GOT3 (cell line): ENCODE measurements around the gene FBLN2.

Experiments used
- DNase-seq: peaks from one replicate; lab custom pipeline; 2025; ENCODE audit warnings: mixed read lengths; lab: John Stamatoyannopoulos, UW

The FBLN2 gene

DNA sequence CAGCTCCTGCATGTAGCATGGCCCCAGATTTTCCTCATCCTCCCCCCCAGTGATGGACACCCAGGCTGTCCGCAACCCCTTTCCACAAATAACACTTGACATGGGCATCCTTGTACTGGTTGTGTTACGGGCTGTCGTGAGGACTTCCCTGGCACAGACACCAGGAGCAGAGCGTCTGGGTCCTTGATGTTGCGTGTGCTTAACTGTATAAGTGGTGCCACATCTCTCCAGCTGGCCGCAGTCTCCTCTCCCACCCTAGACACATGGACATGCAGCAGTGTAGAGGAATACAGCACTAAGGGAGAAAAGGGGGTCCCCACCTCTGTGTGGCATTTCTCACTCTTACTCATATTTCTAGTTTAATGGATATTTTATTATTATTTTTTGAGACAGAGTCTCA lies 56.6 kb downstream of the FBLN2 start:
- no peak for DNase-seq

DNA sequence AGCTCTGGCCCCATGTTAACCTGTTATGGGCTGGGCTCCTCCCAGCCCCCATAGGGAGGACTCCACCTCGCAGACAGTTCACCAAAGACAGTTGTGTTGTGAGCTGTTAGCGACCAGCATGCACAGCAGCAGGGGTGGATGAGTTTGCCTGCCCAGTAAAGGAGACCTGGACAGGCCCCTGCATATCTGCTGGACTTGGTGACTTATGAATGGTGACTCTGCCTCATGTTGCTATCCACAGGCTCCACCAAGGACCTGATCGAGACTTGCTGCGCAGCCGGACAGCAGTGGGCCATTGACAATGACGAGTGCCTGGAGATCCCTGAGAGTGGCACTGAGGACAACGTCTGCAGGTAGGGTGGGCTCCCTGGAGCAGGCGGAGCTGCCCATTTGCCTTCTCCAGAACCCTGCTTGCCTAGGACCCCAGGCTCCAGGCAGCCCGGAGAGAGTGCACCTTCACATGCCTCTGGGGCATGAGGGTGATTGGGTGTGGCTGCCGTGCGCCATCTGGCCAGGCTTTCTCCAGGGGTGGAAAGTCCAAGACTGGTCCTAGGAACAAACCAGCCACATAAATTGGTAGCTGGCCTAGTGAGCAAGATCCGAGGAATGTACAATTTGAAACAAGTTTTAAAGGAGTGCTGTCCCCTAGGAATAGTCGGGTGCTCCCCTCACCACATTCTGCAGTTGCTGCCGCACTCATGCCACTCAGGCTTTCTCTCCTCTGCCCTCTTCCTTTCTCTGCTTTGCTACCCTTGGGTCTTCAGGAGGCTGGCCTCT lies 59.1 kb downstream of the FBLN2 start:
- DNase-seq: no peak

DNA sequence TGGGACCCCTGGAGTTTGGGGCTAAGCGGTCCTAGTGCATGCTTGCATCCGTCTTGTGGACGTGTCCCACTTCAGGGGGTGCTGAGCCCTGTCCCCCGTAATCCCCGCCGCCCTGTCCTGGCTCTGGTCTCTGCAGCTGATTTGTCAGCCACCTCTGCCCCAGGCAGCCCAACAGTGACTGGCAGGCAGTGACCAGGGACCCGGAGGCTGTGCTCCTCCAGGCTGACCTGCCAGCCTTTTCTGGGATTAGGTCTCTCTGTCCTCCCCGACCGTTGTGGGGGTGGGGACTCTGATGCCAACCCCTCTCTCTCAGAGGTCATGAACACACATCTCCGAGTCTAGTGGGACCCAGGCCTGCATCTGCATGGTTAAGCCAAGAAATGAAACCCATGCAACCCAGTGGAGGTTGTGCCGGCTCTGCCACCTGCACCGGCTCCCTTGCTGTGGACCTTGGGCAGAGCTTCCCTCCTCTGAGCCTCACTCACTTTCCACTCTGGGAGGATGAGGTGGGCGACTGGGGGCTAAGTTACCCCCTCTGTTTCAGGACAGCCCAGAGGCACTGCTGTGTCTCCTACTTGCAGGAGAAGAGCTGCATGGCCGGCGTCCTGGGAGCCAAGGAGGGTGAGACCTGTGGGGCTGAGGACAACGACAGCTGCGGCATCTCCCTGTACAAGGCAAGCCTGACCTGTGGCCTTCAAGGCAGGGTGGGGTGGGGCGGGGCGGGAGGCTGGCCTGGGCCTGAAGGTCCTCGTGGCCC lies 60.2 kb downstream of the FBLN2 start:
- DNase-seq: no peak

DNA sequence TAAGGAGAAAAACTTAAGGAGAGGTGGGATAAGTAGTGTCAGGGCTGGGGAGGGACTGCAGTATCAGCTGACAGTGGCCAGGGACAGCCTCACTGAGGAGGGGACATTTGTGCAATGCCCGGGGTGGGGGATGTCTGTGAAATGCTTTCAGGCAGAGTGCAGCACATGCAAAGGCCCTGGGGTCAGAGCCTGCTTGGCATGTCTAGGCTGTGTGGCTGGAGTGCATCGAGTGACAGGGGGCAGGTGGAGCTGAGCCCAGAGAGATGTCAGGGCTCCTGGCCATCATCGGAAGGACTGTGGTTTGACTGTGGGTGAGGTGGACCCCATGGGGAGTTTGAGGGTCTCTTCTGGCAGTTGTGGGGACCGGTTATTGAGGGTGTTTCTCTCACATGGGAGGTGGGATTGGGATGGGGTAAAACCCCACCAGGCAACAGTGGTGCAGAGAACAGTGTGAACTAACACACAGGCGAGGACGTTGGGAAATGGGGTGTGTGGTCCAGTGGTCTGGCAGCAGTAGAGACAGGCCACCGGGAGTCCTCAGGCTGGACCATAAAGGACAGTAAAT lies 61.2 kb downstream of the FBLN2 start:
- DNase-seq: no peak

DNA sequence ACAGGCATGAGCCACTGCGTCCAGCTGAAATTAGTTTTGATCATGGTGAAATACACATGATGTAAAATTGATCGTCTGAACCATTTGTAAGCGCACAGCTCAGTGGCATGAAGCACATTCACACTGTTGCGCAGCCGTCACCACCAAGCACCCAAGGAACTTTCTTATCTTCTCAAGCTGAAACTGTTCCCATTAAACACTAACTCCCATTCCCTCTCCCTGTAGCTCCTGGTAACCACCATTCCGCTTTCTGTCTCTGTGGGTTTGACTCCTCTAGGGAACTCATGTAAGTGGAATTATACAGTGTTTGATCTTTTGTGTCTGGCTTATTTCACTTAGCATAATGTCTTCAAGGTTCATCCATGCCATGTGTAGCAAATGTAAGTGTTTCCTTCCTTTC lies 62.3 kb downstream of the FBLN2 start:
- DNase-seq: no peak

DNA sequence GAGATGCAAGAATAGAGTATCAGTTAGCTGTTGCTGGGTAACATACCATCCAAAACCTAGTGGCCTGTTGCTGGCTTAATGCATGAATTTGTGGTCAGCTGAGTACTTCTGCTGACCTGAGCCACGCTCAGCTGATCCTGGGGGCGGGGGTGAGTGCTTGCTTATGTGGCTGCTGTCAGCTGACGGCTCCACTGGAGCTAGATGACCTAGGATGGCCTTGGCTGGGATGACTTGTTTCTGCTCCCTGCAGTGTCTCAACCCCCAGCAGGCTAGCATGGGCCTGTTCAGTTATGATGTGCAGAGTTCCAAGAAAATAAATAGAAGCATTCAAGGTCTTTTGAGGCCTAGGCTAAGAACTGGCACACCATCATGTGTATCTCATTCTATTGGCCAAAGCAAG lies 63.9 kb downstream of the FBLN2 start:
- DNase-seq: no peak

DNA sequence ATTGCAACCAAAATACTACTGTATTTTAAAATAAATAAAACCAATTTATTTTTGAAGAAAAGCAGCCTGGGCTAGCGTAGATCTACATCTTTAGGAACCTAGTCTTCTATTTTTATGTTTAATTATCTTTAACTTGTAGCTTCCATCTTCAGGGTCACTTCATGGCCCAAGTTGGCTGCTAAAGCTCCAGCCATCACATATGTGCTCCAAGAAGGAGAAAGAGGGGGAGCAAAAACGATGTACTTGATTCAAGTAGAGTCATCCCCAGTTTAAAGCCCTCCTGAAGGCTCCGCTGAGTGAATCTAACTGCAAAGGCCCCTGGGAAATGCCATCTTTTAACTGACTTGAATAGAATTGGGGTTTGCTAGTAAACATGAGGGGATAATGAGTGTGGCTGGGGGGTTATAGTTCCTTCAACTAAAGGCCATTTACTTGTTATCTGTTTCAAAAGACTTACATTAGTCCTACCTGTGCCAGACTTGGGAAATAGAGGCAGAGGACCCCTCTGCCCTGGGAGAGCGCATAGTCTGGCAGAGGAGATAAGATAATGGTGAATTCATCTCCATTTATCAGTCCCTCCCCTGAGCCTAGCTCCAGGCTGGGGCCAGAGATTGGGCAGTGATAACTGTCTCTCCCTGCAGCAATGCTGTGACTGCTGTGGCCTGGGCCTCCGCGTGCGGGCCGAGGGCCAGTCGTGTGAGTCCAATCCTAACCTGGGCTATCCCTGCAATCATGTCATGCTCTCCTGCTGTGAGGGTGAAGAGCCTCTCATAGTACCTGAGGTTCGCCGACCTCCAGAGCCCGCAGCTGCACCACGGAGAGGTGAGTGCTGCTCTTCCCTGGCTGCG lies 64.6 kb downstream of the FBLN2 start:
- DNase-seq: no peak

DNA sequence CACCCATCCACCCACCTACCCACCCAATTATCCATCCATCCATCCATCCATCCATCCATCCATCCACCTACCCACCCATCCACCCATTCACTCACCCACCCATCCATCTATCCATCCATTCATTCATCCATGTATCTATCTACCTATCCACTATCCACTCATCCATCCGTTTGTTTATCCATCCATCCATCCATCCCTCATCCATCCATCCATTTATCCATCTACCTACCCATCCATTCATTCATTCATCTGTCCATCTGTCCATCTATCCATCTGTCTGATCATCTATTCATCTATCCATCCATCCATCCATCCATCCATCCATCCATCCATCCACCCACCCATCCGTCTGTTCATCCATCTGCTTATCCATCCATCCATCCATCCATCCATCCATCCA lies 65.7 kb downstream of the FBLN2 start:
- no peak for DNase-seq

DNA sequence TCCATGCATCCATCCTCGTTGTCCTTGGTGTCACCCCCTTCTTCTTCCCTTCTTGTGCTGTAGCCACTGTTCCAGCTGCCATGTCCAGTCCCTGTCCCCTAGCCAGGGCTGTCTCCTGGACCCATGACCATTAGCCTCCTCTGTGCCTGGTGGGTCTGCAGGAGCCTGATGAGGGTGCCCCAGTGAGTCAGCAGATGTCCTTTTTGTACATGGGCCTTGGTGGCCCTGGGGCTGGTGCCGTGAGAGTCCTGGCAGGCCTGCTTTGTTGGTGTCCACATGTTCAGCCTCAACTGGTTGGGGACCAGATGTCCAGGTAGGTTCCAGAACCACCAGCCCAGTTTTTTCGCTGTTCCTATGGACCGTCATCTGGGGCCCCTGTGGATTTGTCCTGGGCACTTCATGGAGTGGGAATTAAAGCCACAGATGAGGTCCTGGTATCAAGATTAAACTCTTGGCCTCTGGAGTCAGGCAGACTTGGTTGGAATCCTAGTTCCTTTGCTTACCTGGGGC lies 66.1 kb downstream of the FBLN2 start:
- DNase-seq: no peak

DNA sequence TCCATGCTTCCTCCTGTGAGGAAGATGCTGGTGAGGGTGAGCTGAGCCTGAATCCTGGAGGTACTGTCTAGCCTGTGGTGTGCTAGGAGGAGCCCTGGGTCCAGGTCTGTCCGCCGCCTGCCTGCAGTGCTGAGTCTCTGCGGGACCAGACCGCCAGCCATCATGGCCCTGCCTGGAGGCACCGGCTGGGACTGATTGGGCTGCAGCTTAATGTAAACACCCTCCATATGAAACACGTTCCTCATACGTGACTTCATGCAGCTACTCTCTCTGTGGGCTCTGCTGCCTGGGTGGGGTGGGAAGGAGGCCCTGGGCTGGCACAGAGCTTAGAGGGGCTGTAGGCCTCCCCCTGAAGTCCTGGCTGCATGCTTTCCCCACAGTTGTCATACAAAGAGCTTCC lies 67.4 kb downstream of the FBLN2 start:
- no peak for DNase-seq

DNA sequence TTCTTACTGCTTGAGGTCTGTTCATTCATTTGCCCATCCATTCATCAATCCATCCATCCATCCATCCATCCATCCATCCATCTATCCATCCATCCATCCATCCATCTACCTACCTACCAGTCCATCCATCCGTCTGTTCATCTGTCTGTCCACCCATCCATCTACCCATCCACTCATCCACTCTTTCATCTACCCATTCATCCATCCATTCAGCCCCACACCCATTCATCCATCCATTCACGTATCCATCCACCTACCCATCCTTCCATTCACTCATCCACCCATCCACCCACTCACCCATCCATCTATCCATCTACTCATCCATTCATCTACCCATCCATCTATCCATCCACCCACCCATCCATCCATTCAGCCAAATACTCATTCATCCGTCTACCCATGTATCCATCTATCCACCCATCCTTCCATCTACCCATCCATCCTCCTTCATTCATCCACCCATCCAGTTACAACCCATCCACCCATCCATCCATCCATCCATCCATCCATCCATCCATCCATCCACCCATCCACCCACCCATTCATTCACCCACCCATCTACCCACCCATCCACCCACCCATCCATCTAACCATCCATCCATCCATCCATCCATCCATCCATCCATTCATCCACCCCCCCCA lies 68.3 kb downstream of the FBLN2 start:
- DNase-seq: no peak

DNA sequence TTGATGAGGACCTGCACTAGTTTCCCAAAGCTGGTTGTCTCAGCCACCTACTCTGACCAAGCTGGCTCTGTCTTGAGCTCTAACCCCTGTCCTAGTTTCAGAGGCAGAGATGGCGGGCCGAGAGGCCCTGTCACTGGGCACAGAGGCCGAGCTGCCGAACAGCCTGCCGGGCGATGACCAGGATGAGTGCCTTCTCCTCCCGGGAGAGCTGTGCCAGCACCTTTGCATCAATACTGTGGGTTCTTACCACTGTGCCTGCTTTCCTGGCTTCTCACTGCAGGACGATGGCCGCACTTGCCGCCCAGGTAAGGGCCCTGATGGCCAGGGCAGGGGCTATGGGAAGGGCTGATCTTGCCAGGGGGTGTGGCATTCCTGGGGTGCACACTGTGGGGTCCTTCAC lies 69.1 kb downstream of the FBLN2 start:
- DNase-seq: no peak

DNA sequence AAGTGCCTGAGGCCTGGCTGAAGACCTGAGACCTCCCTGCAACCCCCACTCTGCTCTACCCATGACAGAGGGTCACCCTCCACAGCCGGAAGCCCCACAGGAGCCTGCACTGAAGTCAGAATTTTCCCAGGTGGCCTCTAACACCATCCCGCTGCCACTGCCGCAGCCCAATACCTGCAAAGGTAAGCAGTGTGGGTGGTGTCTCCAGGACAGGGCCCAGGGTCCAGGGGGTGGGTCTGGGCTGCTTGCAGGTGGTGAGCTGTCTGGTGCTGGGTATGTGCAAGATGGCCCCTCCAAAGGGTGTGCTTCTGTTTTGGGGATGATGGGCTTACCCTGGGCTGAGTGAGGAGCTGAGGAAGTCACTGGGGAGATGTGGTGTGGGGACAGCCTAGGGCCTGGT lies 69.9 kb downstream of the FBLN2 start:
- no peak for DNase-seq

DNA sequence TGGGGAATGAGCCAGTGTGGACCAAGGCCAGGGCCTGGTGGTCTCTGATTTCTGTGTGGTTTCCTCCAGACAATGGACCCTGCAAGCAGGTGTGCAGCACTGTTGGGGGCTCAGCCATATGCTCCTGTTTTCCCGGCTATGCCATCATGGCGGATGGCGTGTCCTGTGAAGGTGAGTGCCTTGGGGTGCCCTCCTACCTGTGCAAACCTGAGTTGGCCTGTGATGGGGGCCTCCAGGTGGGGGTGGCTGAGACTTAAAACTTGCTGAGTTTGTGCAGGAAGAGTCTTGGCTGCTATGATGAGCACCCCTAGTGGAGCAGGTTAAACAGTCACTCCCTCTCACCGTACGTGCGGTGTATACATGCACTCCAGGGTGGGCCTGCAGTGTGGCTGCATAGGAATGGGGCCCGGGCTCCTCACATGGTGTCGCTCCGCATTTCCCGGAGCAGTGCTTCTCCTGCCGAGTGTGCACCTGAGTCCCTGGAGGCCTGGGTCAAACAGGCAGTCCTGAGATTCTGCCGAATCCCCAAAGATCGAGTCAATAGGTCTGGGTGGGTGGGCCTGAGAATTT lies 70.8 kb downstream of the FBLN2 start:
- DNase-seq: no peak

DNA sequence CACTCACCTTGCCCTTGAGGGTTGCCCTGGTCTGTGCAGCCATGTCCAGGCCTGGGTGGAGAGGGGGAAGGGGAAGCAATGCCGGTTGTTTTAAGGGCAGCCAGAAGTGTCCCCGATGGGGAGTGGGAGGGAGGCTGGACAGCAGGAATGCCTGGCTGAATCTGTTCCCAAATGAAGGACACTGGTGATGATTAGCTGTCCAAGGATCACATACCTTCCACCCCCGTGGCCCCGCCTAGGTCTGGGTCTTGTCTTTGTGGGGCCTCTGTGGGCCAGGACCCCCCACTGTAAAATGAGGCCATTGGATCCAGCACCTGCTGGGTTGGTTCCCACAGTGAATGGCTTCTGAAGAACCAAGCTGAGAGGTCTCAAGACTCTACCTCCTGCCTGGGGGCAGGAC lies 71.4 kb downstream of the FBLN2 start:
- no peak for DNase-seq

DNA sequence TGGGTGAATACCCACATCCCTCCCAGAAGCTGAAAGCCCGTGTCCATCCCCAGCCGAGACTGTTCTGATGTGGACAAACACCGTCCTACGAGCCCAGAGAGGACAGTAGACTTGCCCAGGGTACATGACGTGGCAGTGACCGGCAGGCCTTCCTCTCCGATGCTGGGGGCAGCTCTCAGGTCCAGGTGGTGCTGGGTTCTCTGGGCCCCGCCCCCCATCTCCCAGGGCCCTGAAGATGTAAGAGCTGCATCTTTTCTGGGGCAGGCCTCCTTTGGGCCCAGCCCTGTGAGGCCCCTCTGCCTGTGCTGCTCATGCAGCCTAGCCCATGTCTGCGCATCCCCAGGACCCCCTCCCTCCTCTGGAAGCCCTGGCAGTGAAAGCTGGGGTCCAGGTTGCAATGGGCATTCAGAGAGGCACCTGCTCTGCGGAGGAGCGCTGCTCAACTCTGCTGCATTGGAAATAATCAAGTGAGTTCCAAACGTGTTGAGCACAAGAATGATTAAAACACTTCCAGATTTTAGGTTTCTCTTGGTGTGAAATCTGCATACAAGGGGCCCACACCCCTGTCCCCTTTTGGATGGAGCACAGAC lies 71.9 kb downstream of the FBLN2 start:
- no peak for DNase-seq

DNA sequence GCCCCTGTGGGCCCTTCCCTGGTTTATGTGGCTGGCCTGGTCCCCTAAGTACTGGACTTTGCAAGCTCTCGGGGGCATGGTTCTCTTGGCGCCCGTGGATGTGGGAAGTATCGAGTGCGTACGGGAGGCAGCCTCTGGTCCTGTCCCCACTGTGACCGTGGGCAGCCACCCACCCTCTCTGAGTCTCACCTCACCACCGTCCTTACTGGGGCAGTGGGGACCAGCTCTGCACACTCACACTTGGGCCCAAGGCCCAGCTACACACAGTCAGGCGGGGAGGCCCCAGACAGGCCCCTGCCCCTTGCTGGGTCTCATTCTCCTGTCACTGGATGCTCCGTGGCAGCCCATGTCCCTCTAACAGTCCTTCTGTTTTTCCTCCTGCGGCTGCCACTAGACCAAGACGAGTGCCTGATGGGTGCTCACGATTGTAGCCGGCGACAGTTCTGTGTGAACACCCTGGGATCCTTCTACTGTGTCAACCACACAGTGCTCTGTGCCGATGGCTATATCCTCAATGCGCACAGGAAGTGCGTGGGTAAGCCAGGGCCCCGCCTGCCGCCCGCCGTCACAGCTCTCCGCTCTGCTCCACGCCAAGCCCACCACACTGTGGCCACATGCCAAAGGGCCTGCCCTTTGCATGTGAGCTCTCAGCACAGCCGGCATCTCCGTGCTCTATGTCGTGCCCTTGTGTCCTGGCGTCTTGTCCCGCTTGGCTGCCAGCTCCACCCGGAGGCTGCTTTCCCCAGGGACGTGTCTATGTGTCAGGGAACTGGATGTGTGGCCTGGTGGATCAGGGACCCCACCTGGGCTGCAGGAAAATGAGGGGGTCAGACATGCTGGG lies 72.7 kb downstream of the FBLN2 start:
- no peak for DNase-seq

DNA sequence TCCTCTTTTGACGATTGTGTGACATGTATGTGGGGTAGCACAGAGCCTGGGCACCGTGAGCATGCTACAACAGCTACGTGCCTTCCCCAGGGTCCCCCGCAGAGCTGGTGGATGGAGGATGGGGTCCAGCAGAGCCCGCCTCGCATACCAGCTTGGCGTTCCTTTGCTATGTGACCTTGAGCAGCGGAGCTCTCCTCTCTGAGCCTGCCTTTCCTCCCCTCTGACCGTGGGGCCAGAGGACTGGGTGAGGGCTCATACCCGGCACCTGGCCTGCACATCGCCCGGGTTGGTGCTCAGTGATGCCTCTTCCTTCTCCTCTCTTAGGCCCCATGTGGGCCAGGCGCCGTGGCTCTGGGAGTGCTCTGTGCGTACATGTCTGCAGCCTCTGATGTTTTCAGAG lies 73.4 kb downstream of the FBLN2 start:
- no peak for DNase-seq

DNA sequence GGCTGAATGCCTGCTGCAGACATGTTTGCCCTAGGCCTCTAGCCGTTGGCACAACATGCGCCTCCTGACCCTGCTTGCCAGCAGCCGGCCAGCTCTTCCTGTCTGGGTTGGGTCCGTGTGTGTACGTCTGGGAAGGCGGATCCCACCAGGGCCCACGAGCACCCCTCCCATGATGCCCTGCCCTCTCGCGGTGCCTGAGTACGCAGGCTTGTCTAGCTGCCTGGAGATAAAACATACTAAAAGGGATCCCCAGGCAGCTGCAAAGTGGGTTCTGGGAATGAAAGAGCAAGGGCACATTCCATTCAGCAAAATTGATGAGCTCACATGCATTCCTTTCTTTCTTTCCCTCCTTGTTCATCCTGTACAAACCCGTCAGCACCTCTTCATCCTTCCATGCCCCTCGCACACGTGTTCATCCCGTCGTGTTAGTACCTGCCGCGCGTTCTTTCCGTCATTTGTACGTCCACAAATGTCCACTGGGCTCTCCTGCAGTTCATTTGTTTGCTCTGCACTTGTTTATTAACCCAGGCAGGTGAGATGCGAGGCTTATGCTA lies 74.3 kb downstream of the FBLN2 start:
- no peak for DNase-seq

DNA sequence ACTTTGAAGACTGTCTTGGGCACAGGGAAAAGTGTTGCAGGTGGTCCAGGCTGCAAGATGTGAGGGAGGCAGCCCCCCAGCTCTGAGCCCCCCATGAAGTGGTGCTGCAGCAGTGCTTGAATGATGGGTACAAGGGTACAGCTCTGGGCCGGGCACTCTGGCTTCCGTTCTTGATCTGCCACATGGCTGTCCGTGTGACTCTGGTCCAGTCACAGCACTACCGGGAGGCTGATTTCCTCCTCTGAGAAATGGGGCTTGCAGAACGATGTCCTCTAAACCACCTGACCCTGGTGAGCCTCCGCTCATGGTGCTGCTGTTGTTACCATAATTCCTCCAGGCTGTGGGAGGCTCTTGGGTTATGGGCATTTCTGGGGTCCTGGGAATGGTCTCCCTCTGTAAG lies 75.1 kb downstream of the FBLN2 start:
- no peak for DNase-seq
